Activated CD4-positive, alpha-beta T cell treated with anti-CD3 and anti-CD28 coated beads, Interleukin-2, Interleukin-6, amounts not matched to agents 100 ng/mL and 50 ng/mL, durations not matched to agents 16 hours and 8 hours (primary cell): ENCODE results near the gene CAMTA1.

Experiments used
- DNase-seq: peaks from one replicate; pipeline ENCODE4 v3.0.0-alpha.2; 2020

The CAMTA1 gene

DNA sequence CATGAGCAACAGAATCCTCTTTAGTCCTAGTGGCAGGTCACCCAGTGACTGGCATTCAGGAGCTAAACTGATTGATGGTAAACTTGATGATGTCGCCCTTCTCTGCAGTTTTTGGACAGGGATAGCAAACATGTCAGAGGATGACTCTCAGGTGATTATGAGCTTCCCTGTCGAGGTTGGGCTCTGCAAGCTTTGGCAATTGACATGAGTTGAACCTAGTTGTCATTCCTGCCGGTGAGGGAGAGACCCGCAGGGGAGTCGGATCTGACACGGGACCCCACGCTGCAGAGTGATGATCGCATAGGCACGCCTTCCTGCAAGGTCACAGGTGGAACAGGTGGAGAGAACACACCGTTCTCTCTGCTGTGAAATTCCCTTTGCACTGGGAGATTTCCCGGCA is 547.8 kb downstream of the CAMTA1 start:
- no peak for DNase-seq

DNA sequence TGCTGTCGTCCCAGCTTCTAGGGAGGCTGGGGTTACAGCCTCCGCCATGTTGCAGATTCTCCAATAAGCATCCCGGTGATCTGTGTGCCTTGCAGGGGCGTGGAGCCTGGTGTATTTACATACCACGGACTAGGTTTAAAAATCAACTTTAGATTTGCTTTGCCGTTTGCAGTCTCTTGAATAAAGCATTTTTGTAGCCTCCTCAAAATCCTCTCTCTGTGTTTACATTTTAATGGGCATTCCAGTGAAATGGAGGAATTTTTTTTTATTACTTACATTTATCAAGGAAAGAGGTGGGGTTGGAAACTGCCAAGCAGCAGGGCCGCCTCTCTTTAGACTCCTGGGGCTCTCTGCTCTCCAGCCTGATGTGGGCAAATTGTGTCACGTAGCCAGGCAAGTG is 548.4 kb downstream of the CAMTA1 start:
- no peak for DNase-seq

DNA sequence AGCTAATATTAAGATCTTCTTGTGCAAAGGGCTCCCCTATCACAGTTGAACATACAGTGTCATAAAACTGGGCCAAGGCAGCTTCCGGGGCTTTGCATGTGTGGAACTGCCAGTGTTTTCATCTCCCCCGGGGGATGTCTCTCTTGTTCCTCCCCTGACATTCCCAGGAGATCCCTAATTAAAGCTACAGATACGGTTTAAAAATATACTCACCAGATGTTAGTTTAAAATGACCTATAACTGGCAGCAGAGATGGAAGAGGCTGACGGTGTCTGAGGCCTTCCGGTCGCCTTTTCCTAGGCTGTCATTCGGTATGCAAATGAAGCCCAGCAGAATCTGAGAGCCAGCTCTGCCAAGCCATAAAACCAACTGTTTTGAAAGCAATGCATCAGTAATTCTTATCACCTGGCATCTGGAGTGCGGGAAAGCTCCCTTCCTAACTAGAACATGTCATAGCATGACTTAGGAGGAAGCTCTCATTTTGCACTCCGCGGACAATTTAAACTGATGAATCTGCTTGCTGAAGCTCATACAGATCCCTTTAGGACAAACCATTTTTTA is 549.3 kb downstream of the CAMTA1 start:
- no peak for DNase-seq

DNA sequence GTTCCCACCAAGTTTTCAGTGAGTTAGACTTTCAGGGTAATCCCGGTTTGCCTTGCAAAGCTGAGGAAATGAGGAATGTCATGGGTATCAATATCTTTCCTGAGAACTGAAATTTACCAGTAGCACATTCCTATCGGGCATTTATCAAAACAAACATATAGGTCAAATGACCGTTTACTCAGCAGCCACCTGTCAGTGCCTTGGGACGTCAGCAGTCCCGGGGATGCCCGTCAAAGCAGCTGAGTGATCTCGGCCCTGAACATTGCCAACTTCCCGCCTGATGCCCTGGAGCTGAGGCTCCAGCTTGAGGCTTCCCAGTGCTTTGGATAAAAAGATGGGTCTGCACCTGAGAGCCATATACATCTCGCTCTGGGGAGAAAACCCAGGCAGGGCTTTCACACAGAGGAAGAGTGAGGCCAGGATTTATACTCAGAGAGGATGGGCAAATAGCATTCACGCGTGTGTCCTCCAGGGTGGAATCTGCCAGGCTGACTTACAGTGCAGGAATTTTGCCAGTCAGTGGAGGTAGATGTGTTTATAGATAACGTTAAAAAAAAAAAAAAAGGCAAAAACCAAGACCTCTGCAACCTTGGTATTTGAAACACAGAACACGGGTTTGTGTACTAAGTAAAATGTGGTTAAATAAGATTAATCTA is 550.1 kb downstream of the CAMTA1 start:
- DNase-seq, result no peak

DNA sequence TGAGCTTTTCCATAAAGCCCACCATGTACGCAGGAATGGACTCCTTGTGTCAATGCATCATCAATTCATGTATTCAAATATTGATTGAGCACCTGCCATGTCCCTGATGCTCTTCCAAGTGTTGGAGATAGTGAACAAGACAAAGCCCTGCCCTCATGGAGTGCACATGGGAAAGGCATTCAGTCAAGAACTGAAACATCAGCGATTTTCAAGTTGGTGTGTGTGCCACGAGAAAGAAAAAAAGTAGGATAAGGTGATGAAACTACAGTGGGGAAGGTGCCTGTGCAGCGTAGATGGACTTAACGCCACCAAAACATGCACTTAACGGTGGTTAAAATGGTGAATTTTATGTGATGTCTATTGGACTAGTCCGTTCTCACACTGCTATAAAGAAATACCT is 553.2 kb downstream of the CAMTA1 start:
- DNase-seq, result no peak

DNA sequence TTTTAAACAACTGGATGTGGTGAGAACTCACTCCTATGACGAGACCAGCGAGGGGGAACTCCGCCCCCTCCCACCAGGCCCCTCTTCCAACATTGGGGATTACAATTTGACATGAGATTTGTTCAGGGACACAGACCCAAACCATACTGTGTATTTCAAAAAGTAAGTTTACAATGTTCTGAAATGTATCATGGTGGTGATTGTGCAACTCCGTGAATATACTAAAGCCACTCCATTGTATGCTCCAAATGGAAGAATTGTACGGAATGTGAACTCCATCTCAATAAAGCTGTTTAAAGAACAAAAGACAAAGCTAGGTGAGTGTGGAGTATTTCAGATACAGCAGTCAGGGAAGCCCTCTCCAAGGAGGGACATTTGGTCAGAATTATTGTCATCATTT is 553.8 kb downstream of the CAMTA1 start:
- DNase-seq, result no peak

DNA sequence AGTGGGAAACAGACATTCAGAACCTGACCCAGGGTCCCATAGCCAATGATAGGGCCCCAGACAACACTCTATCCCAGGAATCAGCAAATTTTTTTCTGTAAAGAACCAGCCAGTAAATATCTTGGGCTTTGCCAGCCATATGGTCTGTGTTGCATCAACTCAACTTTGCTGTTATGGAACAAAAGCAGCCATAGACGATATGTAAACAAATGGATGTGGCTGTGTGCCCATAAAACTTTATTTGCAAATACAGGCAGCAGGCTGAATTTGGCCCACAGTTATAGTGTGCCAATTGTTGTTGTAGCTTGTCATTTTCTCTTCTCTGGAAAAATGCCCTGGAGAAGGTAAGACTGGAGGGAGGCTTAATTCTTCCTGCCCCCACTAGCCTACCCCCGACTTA is 554.7 kb downstream of the CAMTA1 start:
- DNase-seq, result no peak

DNA sequence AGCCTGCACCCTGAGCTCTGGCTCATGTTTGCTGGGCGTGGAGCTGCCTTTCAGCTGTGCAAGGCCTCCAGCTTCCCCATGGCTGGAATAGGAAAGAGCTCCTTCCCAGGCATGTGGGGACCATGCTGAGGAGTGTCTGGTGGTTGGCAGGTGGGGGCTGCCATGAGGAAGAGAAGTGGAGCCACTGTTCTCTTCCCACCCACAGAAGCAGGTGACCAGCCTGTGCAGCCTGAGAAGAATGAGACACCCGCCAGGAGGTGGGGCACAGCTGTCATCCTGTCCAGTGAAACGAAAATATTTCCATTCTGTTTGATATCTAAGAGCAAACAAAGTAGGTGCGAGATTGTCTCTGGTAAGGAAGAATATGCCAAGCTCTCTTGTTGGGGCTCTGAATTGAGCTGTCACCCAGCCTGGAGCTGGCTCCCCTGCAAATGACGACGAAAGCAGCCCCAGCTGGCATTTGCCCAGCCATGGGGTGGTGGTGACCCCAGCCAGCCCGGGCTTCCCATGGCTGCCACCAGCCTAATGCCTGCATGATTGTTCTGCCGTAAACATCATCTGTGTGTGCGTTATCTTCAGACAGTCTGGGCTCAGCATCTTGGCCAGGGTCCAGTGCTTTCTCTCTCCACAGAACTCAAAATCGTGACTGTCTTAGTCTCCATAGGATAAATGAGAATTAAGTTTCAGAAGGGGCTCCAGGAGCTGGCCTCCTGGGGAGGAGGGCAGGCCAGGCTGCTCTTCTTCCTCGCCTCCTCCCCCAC is 556.1 kb downstream of the CAMTA1 start:
- DNase-seq, result no peak

DNA sequence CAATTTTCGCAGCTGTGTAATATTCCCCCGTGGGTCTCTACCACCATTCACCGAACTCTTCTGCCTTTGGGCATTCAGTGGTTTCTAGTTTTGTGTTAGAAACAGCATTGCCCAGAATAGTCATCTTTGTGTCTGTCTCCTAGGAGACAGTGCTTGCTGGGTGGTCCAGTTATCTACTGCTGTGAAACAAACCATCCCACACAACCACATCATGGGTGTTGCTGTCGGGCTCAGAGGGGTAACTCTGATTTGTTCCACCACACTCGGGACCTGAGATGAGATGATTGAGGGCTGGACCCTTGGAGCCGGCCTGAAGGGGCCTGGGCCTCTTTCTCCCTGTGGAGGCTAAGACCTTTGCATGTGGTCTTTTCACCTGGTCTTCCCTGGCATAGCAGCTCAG is 558.6 kb downstream of the CAMTA1 start:
- no peak for DNase-seq

DNA sequence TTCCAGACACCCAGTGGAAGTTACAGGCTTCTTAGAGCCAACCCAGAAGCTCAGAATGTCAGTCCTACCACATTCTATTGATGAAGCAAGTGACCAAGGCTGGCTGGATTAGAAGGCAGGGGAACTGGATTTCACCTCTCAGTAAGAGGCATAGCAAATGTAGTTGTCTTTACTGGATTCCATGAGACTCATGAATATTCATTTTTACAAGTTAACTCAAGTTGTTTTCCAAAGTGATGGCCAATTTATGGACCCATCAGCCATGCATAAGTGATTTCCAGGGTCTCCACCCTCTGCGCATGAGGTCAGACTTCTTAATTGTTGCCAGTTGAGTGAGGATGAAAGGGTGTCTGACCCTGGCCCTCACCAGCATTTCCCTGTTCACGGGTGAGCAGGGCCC is 559.0 kb downstream of the CAMTA1 start:
- no peak for DNase-seq

DNA sequence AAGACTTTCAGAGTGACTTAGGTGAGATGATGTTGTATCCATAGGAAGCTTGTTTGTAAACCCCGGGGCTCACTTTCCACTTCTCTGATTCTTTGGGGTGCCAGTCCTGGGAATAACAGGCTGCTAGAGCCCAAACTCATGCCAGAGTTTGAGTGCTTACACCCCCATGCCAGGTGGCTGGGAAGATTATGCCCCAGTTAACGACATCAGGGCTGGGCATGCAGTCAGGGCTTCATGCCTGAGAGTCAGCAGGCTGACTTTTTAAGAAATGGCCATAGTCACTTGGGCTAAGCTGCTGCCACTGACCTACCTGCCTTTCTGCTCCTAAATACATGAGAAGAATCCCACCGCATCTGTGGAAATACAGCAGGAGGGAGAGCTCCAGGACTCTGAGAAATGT is 560.3 kb downstream of the CAMTA1 start:
- DNase-seq, result no peak

DNA sequence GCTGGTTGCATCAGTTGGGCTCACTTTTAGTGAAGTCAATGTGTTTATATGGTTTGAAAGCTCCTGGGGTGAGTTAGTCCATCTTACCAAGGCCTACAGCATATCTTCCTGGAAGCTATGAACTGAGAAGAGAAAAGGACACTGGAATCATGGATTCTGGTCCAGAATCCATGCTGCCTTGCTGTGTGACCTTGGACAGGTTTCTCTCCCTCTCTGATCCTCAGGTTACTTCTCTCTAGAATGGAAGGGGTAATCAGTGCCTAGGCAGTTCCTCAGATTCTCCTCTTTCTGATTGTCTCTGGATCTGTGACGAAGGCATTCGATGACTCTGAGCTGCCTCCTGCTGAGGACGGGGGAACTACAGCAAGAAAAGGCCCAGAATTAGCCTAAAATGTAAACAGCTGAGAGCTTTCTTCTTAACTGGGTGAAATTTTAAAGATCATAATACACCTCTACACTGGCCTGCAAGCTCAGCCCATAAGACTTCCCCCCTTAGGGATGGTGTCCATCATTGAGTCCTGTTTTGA is 560.9 kb downstream of the CAMTA1 start:
- no peak for DNase-seq

DNA sequence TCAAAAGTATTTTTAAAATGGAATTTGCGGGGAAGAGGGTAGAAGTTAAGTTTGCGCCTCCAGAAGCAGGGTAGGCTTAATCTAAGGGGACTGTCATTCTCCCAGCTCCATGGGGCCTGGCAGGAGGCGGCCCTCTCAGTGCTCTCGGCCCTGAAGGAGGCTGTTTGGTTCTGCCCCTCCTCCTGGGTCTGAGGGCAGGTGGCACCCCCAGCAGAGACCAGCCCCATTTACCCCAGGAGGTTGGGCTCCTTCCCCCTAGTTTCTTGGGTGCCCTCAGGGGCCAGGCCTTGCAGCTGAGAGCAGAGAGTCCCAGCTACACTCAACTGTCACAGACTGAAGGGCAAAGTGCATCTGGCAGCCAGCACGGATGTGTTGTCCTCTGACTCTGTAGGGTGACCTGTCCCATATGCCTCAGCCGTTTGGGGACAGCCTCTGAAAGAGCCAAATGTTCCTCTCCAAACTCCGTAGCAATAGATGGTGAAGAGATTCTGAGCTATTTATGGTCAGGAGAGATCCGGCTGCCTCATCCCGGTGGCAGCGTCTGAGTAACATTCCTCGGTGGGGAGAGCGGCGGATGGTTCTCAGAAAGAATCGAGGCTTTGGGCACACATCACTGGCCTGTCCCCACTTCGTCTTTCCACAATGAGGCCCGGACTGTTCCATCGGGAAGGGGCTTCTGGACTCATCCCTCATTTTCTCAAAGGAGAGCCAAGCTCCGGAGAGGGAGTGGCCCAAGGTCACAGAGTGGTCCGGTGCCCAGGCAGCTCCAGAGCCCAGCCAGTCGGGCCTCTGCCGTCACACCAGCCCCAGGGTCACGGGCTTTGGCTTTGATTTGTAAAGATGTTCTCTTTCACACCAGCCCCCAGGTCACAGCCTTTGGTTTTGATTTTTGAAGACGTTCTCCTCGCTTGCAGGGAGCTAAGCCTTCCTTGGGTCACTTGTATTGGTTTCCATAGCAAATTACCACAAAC is 561.6 kb downstream of the CAMTA1 start:
- no peak for DNase-seq

DNA sequence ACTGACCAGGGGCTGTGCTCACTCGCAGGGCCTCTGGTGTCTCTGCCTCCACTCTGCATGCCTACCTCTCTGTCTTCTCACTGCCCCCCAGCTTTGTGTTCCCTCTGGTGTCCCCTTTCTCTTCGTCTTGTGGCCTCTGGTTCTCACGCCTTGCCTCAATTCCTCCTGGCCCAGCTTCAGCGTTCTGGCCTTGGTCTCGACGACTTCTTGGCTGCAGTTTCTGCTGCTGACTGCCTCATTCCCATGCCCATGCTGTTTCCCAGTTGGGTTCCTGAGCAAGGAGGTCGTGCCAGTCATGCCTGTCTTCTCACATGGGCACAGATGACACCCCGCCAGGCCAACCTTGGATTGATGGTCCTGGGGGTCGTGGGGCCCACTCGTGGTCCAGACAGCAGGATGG is 562.8 kb downstream of the CAMTA1 start:
- no peak for DNase-seq

DNA sequence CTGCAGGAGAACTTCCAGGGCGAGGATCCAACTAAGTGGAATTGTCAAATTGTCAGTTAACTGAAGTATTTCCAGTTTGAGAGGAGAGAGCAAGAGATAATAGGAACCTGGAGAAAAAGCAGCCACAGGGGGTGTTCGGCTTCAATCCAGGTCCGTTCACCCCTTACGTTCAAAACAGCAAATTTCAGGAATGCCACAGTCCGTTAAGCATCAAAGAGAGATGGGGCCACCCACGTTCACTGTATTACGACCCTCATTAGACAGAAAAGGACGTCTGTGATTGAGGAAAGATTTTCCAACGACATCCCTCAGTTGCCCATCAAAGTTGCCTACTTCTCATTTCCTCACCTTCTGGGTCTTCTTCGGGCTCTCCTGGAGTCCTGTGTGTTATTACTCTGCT is 563.3 kb downstream of the CAMTA1 start:
- no peak for DNase-seq

DNA sequence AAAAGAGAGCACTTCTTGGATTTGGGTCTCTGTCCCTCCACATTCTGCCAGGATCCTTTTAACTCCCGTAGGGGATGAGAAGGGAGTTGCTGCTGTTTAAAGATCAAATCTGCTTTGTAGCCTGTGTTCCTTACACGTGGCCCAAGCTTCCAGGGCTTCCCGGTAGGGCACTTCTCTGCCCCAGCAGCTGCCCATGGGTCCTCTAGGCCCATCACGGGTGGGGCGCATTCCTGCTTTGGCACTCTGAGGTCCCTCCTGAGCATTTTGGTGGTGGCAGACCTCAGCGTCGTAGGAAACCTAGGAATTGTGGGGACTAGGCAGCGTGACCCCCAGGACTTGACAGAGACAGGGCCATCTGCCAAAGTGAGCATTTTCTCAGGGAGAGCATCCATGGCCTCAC is 565.5 kb downstream of the CAMTA1 start:
- DNase-seq, result no peak

DNA sequence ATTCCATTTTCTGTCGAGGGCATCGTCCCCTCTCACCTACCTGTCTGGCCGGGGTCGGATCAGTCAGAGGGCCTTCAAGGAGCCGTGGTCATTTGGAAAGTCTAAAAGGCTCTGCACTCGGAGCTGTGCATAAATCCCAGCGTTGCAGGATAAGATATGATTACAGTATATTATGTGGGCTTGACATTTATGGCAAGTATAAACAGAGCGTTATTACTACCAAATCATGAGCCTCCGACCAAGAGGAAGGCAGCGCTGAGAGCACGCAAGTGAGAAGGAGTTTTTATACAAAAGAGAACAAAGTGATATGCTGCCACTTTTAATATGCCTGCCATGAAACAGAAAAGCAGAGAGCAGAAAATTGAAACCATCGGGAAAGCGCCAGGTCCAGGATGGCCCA is 566.4 kb downstream of the CAMTA1 start:
- DNase-seq, result no peak

DNA sequence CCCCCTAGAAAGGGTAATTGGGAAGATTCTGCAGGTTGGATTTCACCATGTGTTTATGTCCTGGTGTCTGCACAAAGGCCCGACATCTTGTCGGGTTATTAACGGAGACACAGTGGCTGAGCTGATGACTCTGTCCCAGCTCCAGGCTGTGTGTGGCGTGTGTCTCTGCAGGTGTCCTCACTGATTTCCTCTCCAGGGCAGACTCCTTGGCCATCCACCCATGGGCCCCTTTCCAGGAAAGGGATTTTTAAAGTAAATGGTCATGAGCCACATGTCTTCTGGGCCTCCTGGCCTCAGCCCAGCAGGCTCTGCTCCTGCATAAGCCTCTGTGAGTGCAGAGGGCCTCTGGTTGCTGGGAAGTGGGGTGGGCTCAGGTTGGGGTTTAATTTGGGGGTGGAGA is 567.1 kb downstream of the CAMTA1 start:
- no peak for DNase-seq

DNA sequence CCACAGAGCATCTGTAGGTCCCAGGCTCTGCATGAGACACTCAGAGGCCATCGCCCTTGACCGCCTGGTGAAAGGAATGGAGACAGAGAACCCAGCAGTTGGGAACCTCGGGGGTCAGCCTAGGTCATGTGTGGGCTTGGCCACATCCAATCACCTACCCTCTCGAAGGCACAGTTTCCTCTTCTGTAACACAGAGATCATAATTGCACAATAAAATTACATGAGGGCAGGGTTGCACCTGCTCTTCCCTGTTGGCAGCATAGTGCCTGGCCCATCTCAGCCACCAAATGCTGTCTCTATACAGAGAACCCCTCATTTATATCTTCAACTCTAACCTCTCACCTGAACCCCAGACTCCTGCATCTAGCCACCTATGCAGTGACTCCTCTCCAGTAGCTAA is 567.7 kb downstream of the CAMTA1 start:
- DNase-seq, result no peak

DNA sequence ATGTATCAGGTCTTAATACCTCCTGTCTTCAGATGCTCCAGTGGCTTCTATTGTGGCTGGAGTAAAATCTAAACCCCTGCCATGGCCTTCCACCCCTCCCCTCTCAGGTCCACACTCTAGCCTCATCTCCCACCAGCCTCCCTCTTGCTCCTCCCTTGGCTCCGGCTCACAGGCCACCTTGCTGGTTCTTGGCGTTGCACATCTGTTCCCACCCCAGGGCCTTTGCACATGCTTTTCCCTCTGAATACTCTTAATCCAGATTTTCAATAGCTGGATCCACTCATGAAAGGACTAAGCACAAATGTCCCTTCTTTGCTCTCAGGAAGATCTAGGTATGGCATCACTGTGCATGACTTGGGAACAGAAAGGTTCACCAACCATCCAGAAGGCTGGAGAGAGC is 570.4 kb downstream of the CAMTA1 start:
- DNase-seq, result no peak

DNA sequence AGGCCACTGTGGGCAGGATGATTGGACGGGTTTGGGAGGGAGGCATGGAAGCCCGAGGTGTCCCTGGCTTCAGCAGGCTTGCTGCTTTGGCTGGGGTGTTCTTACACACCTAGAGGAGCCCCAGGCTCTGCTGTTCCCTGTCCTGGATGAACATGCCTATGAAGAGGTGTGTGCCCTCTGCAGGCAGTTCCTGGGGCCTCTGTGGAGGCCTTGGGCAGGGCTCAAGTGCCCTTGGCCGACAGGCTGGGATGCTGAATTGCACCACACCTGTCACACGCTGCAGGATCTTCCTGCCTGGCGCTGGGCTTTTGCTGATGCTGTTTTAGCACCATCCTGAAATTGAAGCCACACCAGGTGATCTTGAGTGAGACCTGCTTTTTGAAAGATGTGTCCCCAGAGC is 570.8 kb downstream of the CAMTA1 start:
- DNase-seq, result no peak

DNA sequence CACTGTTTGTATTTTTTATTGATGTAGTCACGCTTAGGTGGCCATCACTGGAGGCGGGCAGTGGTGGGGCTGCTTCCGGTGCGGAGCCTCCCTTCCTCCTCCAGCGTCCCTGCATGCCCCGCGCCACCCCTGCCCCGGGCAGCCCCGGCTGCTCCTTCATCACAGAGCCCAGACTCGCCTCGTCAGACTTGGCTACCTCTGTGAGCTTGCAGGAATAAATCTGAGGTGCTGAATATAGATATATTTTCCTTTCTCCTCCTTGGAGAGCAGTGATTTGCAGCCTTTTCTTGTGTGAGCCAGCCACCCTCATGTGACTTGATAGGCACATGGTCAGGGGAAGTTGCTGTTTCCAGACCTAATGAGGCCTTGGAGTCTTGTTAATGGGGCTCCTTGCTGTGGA is 573.2 kb downstream of the CAMTA1 start:
- DNase-seq, result no peak

DNA sequence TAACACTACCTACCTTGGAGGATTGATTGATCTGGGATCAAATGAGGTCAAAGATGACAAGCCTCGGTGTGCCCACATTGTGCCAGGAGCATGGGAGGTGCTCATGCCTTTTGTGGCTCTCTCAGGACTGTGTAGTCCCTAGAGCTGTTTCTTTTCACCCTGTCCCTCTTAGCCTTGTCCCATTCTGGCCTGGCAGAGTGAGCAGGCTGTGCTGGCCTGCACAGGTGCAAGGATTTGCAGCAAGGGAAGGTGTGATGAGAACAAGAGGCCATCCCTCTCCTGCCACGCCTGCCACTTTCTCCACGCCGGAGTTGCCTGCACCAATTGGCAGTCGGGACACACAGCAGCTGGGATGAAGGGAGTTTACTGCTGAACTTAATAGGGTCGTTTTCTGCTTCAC is 575.3 kb downstream of the CAMTA1 start:
- DNase-seq, result no peak
